ENCODE data around the gene NME1. TPM values are rescaled to one million over a fixed set of nuclear protein-coding genes. Genes with fewer than 3 reads are reported as not detected.

Gene NME1
- polyA plus RNA-seq, 2 of the 4 experiments (the other 2 are of a cell fraction), result 542 to 782 TPM

DNA sequence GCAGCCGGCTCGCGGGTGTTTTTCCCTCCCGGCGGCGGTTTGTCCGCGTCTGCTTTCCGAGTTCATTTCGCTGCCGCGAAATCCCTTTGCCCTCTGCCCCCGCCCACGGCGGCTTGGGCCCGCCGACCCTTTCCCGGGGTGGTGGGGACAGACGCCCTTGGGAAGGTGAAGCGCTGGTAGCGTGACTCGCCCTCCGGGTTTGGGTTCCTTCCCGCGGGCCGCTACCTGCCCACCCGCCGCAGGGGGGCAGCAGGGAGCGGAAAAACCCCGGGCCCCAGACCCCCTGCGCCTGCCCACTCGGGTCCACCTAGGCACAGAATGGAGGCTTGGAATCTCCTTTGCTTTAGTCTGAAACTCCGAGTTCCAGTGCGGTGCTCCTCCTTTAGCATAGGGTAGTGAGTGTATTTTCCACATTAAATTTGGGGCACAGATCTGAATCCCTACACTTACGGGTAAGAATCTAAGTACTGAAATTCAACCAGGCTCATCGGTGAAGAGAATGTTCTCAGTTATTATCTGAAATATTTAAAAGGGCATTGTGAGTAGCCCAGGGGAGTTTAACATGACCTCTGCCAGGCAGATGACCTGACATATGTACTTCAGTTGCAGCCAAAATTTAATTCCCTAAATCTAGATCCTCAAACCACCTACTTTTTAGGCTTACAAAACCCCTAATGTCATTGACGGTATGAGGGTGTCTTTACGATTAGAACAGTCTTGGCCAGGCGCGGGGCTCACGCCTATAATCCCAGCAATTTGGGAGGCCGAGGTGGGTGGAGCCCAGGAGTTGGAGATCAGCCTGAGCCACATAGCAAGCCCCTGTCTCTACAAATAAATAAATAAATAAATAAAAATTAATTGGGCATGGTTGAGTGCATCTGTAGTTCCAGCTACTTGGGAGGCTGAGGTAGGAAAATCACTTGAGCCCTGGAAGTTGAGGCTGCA is 13.9 kb downstream of the NME1 start (continued):
- TF ChIP-seq, protein P1, sequence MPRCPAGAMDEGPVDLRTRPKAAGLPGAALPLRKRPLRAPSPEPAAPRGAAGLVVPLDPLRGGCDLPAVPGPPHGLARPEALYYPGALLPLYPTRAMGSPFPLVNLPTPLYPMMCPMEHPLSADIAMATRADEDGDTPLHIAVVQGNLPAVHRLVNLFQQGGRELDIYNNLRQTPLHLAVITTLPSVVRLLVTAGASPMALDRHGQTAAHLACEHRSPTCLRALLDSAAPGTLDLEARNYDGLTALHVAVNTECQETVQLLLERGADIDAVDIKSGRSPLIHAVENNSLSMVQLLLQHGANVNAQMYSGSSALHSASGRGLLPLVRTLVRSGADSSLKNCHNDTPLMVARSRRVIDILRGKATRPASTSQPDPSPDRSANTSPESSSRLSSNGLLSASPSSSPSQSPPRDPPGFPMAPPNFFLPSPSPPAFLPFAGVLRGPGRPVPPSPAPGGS (IDR thresholded peaks at IDR 0.05), result no peak
- TF ChIP-seq KDM5A (IDR thresholded peaks at IDR 0.05) (no peak), TFCP2L1 (CRISPR knock-in tag; IDR thresholded peaks at IDR 0.05) (peak; percentile 74; the same call in 1 of the 2 replicates), RARB (CRISPR knock-in tag; IDR thresholded peaks at IDR 0.05) (no peak), HOXB13 (CRISPR knock-in tag; IDR thresholded peaks at IDR 0.05; ENCODE audit: low read depth) (no peak), EHMT2 (IDR thresholded peaks at IDR 0.05; ENCODE audit: low read depth) (no peak), HOXB5 (CRISPR knock-in tag; IDR thresholded peaks at IDR 0.05) (peak; percentile 1; the same call in 1 of the 2 replicates), POLR2A (IDR thresholded peaks at IDR 0.05; ENCODE audit: low read length) (no peak), ESRRA (IDR thresholded peaks at IDR 0.05; ENCODE audit: borderline replicate concordance, low read length) (no peak), CBX2 (IDR thresholded peaks at IDR 0.05; ENCODE audit: borderline replicate concordance, low read depth) (no peak), JUN (IDR thresholded peaks at IDR 0.05) (no peak; a peak in 1 of 5 replicates), EHF (CRISPR knock-in tag; IDR thresholded peaks at IDR 0.05) (no peak; the same call in 1 of the 2 replicates)
- TF ChIP-seq, protein P2, sequence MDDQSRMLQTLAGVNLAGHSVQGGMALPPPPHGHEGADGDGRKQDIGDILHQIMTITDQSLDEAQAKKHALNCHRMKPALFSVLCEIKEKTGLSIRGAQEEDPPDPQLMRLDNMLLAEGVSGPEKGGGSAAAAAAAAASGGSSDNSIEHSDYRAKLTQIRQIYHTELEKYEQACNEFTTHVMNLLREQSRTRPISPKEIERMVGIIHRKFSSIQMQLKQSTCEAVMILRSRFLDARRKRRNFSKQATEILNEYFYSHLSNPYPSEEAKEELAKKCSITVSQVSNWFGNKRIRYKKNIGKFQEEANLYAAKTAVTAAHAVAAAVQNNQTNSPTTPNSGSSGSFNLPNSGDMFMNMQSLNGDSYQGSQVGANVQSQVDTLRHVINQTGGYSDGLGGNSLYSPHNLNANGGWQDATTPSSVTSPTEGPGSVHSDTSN (IDR thresholded peaks at IDR 0.05), result no peak
- TF ChIP-seq, protein P3, sequence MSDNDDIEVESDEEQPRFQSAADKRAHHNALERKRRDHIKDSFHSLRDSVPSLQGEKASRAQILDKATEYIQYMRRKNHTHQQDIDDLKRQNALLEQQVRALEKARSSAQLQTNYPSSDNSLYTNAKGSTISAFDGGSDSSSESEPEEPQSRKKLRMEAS (IDR thresholded peaks at IDR 0.05), result no peak
- TF ChIP-seq, protein P4, sequence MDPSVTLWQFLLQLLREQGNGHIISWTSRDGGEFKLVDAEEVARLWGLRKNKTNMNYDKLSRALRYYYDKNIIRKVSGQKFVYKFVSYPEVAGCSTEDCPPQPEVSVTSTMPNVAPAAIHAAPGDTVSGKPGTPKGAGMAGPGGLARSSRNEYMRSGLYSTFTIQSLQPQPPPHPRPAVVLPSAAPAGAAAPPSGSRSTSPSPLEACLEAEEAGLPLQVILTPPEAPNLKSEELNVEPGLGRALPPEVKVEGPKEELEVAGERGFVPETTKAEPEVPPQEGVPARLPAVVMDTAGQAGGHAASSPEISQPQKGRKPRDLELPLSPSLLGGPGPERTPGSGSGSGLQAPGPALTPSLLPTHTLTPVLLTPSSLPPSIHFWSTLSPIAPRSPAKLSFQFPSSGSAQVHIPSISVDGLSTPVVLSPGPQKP (IDR thresholded peaks at IDR 0.05; ENCODE audit: low read depth, low read length), result no peak
- TF ChIP-seq, protein P5, sequence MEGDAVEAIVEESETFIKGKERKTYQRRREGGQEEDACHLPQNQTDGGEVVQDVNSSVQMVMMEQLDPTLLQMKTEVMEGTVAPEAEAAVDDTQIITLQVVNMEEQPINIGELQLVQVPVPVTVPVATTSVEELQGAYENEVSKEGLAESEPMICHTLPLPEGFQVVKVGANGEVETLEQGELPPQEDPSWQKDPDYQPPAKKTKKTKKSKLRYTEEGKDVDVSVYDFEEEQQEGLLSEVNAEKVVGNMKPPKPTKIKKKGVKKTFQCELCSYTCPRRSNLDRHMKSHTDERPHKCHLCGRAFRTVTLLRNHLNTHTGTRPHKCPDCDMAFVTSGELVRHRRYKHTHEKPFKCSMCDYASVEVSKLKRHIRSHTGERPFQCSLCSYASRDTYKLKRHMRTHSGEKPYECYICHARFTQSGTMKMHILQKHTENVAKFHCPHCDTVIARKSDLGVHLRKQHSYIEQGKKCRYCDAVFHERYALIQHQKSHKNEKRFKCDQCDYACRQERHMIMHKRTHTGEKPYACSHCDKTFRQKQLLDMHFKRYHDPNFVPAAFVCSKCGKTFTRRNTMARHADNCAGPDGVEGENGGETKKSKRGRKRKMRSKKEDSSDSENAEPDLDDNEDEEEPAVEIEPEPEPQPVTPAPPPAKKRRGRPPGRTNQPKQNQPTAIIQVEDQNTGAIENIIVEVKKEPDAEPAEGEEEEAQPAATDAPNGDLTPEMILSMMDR (IDR thresholded peaks at IDR 0.05), result peak; percentile 86
- TF ChIP-seq, protein P6, sequence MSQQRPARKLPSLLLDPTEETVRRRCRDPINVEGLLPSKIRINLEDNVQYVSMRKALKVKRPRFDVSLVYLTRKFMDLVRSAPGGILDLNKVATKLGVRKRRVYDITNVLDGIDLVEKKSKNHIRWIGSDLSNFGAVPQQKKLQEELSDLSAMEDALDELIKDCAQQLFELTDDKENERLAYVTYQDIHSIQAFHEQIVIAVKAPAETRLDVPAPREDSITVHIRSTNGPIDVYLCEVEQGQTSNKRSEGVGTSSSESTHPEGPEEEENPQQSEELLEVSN (IDR thresholded peaks at IDR 0.05; ENCODE audit: borderline replicate concordance, low read depth), result no peak

GRCh38 chr17:51169340-51169739 is 16.0 kb downstream of the NME1 start:
- FAIRE-seq (no peak), DNase-seq (ENCODE audit: low read depth in 1 of 2, low spot score in 1 of 2) (no peak), ATAC-seq (no peak)
- Histone ChIP-seq H3K4me2 (no peak overlapping the region), H3K4me3 (no peak overlapping the region), H3K27ac (no peak overlapping the region), H3K4me1 (peaks cover 21% of the 10 kb centered on the region), H3K9me3 (no peaks in the 10 kb centered on the region)
- CTCF ChIA-PET, result interaction anchor here (0.7 to 2.1 kb wide), 6 partner anchors 11 to 168 kb away, joined by 3 to 5 read pairs (median 3); partner anchors contain the start of gene NME1
- WGBS (ENCODE audit: missing lambda C conversion rate), result 100% methylated on average over 1 of the region's 1 CpG
- POLR2A ChIA-PET, result no interaction called here
- TF ChIP-seq RCOR1 (IDR thresholded peaks at IDR 0.05; ENCODE audit: low read depth, low read length), result no peak
- TF ChIP-seq ATOH8 (CRISPR knock-in tag; IDR thresholded peaks at IDR 0.05; ENCODE audit: low read depth), result no peak
- no peak for TF ChIP-seq CBX2 (IDR thresholded peaks at IDR 0.05; ENCODE audit: borderline replicate concordance, low read depth)
- TF ChIP-seq MYC (IDR thresholded peaks at IDR 0.05; ENCODE audit: borderline replicate concordance, low read length), result no peak
- TF ChIP-seq HOXB13 (CRISPR knock-in tag; IDR thresholded peaks at IDR 0.05; ENCODE audit: low read depth), result no peak
- TF ChIP-seq RFX5 (IDR thresholded peaks at IDR 0.05), result no peak
- TF ChIP-seq, protein P7, sequence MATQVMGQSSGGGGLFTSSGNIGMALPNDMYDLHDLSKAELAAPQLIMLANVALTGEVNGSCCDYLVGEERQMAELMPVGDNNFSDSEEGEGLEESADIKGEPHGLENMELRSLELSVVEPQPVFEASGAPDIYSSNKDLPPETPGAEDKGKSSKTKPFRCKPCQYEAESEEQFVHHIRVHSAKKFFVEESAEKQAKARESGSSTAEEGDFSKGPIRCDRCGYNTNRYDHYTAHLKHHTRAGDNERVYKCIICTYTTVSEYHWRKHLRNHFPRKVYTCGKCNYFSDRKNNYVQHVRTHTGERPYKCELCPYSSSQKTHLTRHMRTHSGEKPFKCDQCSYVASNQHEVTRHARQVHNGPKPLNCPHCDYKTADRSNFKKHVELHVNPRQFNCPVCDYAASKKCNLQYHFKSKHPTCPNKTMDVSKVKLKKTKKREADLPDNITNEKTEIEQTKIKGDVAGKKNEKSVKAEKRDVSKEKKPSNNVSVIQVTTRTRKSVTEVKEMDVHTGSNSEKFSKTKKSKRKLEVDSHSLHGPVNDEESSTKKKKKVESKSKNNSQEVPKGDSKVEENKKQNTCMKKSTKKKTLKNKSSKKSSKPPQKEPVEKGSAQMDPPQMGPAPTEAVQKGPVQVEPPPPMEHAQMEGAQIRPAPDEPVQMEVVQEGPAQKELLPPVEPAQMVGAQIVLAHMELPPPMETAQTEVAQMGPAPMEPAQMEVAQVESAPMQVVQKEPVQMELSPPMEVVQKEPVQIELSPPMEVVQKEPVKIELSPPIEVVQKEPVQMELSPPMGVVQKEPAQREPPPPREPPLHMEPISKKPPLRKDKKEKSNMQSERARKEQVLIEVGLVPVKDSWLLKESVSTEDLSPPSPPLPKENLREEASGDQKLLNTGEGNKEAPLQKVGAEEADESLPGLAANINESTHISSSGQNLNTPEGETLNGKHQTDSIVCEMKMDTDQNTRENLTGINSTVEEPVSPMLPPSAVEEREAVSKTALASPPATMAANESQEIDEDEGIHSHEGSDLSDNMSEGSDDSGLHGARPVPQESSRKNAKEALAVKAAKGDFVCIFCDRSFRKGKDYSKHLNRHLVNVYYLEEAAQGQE (IDR thresholded peaks at IDR 0.05), result no peak
- no peak for TF ChIP-seq EHF (CRISPR knock-in tag; IDR thresholded peaks at IDR 0.05)
- TF ChIP-seq PHF8 (IDR thresholded peaks at IDR 0.05; ENCODE audit: borderline replicate concordance, low read depth), result no peak
- TF ChIP-seq CBX8 (IDR thresholded peaks at IDR 0.05), result no peak
- no peak for TF ChIP-seq FOSB (CRISPR knock-in tag; IDR thresholded peaks at IDR 0.05)
- no peak for TF ChIP-seq SREBF2 (IDR thresholded peaks at IDR 0.05)
- no peak for TF ChIP-seq POLR2AphosphoS2 (conservative IDR thresholded peaks at IDR 0.05; ENCODE audit: low read length)
